ENCODE data around the gene MUCL1. TPM values are rescaled to one million over a fixed set of nuclear protein-coding genes. Genes with fewer than 3 reads are reported as not detected.

Gene MUCL1
- total and polyA plus RNA-seq, 2 donors (not counting 3 experiments of a cell fraction or from before 2014, with no cell fraction given), result not detected

GRCh38 chr12:54831631-54832030, 22.7 kb upstream of the MUCL1 start:
- ChIA-PET CTCF (no interaction called here), POLR2A (no interaction called here)
- Histone ChIP-seq H3K36me3 (ENCODE audit: control insufficient read depth in 2 of 2, extremely low read depth in 1 of 2, insufficient read depth in 2 of 2, low read length in 2 of 2) (no peaks in the 10 kb centered on the region), H3K27ac (ENCODE audit: insufficient read depth, low read depth, low read length) (no peak overlapping the region), H3K4me3 (replicated peaks in 1 of 3; ENCODE audit: insufficient read depth in 1 of 3, low read depth in 1 of 3, low read length in 3 of 3) (no peak overlapping the region), H3K4me2 (ENCODE audit: insufficient read depth, low read length) (no peak overlapping the region), H3K9ac (replicated peaks; ENCODE audit: extremely low read depth, insufficient read depth, low read length) (no peak overlapping the region), H2AFZ (ENCODE audit: low read depth, low read length) (no peak overlapping the region), H3K27me3 (ENCODE audit: control insufficient read depth in 2 of 2, insufficient read depth in 2 of 2, low read length in 2 of 2) (no peaks in the 10 kb centered on the region), H4K20me1 (replicated peaks; ENCODE audit: control insufficient read depth, extremely low read depth, insufficient read depth, low read length) (no peaks in the 10 kb centered on the region), H3K9me1 (replicated peaks; ENCODE audit: control insufficient read depth, extremely low read depth, insufficient read depth, low read length) (no peaks in the 10 kb centered on the region), H3K79me2 (ENCODE audit: control insufficient read depth, insufficient read depth, low read length) (no peaks in the 10 kb centered on the region), H3K9me3 (replicated peaks; ENCODE audit: control insufficient read depth, insufficient read depth, low read length) (no peaks in the 10 kb centered on the region), H3K4me1 (ENCODE audit: control insufficient read depth, extremely low read depth, insufficient read depth, low read length) (no peaks in the 10 kb centered on the region)
- intact Hi-C loops (cut with micrococcal nuclease) (no loop called here), dilution Hi-C loops (cut with MboI; ENCODE audit: extremely low pct_ligation_motif_present, low sequenced_read_pairs) (no loop called here)
- DNase-seq (ENCODE audit: low read depth, low spot score) (no peak), FAIRE-seq (no peak)
- no TSS peak for BruUV-seq (replicated peaks)
- TF ChIP-seq JUN (IDR thresholded peaks at IDR 0.05; ENCODE audit: borderline replicate concordance, insufficient read depth, insufficient read length, low read depth), result no peak
- TF ChIP-seq MYC (IDR thresholded peaks at IDR 0.05; ENCODE audit: low read depth, low read length), result no peak
- no peak for TF ChIP-seq EZH2 (IDR thresholded peaks at IDR 0.05; ENCODE audit: borderline replicate concordance, low read depth, low read length, severe bottlenecking)
- TF ChIP-seq GATA2 (IDR thresholded peaks at IDR 0.05; ENCODE audit: insufficient read depth, insufficient read length, low read depth, low read length), result no peak
- no peak for TF ChIP-seq CTCF (IDR thresholded peaks at IDR 0.05; ENCODE audit: extremely low read depth in 1 of 2, insufficient read depth in 1 of 2, low read depth in 1 of 2, low read length in 2 of 2)
- no peak for TF ChIP-seq POLR2A (IDR thresholded peaks at IDR 0.05; ENCODE audit: low read depth, low read length)
- no peak for TF ChIP-seq FOS (IDR thresholded peaks at IDR 0.05; ENCODE audit: borderline replicate concordance, insufficient read depth, low read length)
- no peak for TF ChIP-seq POLR2AphosphoS5 (IDR thresholded peaks at IDR 0.05; ENCODE audit: insufficient read depth, low read depth, low read length)
- no peak for TF ChIP-seq MAX (IDR thresholded peaks at IDR 0.05; ENCODE audit: insufficient read depth, insufficient read length)
